Ishikawa (cell line): ENCODE results near the gene GNA15.

Source experiments
- CEBPB ChIP-seq: IDR thresholded peaks from 2 replicates; pipeline ENCODE4 v1.6.1; 2012
- CREB1 ChIP-seq: IDR thresholded peaks from 2 replicates; pipeline ENCODE4 v1.6.1; 2012; ENCODE audit warnings: low read depth
- EGR1 ChIP-seq: IDR thresholded peaks from 2 replicates; pipeline ENCODE4 v1.6.1; 2012
- EP300 ChIP-seq: IDR thresholded peaks from 2 replicates; pipeline ENCODE4 v1.6.1; 2012; ENCODE audit warnings: borderline replicate concordance
- FOXM1 ChIP-seq: IDR thresholded peaks from 2 replicates; pipeline ENCODE4 v1.6.1; 2012; ENCODE audit warnings: low read depth, borderline replicate concordance
- MAX ChIP-seq: IDR thresholded peaks from 2 replicates; pipeline ENCODE4 v1.6.1; 2012
- NFIC ChIP-seq: IDR thresholded peaks from 2 replicates; pipeline ENCODE4 v1.6.1; 2012
- RAD21 ChIP-seq: IDR thresholded peaks from 2 replicates; pipeline ENCODE4 v1.6.1; 2012; ENCODE audit warnings: low read depth
- REST ChIP-seq: IDR thresholded peaks from 2 replicates; pipeline ENCODE4 v1.6.1; 2012; ENCODE audit warnings: low read depth, mild to moderate bottlenecking
- TAF1 ChIP-seq: IDR thresholded peaks from 2 replicates; pipeline ENCODE4 v1.6.1; 2012; ENCODE audit warnings: low read depth, mild to moderate bottlenecking
- TCF12 ChIP-seq: IDR thresholded peaks from 2 replicates; pipeline ENCODE4 v1.6.1; 2012; ENCODE audit warnings: low read depth
- TEAD4 ChIP-seq: IDR thresholded peaks from 2 replicates; pipeline ENCODE4 v1.6.1; 2012
- USF1 ChIP-seq: IDR thresholded peaks from 2 replicates; pipeline ENCODE4 v1.6.1; 2012
- YY1 ChIP-seq: IDR thresholded peaks from 2 replicates; pipeline ENCODE4 v1.6.1; 2012; ENCODE audit warnings: low read depth
- ZBTB7A ChIP-seq: IDR thresholded peaks from 2 replicates; pipeline ENCODE4 v1.6.1; 2012; ENCODE audit warnings: low read depth

Gene GNA15

GRCh38 chr19:3112375-3113099, 23.3 kb upstream of the GNA15 start:
- no peak for TF ChIP-seq FOXM1
- TF ChIP-seq TAF1: no peak
- no peak for TF ChIP-seq ZBTB7A
- no peak for TF ChIP-seq NFIC
- no peak for TF ChIP-seq USF1
- no peak for TF ChIP-seq MAX
- no peak for TF ChIP-seq RAD21
- TF ChIP-seq EP300: no peak
- TF ChIP-seq REST: no peak
- TF ChIP-seq CEBPB: no peak
- no peak for TF ChIP-seq CREB1
- no peak for TF ChIP-seq TEAD4
- TF ChIP-seq YY1: no peak
- no peak for TF ChIP-seq TCF12
- TF ChIP-seq EGR1: no peak

GRCh38 chr19:3113100-3114017, 22.5 kb upstream of the GNA15 start:
- TF ChIP-seq EP300 (no peak), REST (peak; percentile 35; the same call in 1 of the 2 replicates), MAX (no peak), EGR1 (no peak), TEAD4 (no peak), RAD21 (no peak)

- TF ChIP-seq ZBTB7A: no peak
- no peak for TF ChIP-seq CEBPB
- no peak for TF ChIP-seq MAX
- TF ChIP-seq TCF12: no peak
- TF ChIP-seq YY1: no peak
Observed at GRCh38 chr19:3114018-3114726, 21.7 kb upstream of the GNA15 start.

GRCh38 chr19:3114811-3115210, 21.0 kb upstream of the GNA15 start:
- no peak for TF ChIP-seq USF1
- TF ChIP-seq ZBTB7A: no peak
- no peak for TF ChIP-seq YY1

- TF ChIP-seq MAX (no peak), USF1 (no peak), TEAD4 (no peak), RAD21 (no peak), FOXM1 (no peak), EP300 (no peak), ZBTB7A (no peak), REST (no peak), YY1 (no peak), CEBPB (no peak), NFIC (no peak), TAF1 (no peak), TCF12 (no peak), CREB1 (no peak), EGR1 (no peak)
Observed at GRCh38 chr19:3115411-3115810, 20.4 kb upstream of the GNA15 start.
